Liver (tissue), 3 donors: ENCODE measurements around the gene SMAD5.

Experiments used
- CTCF ChIP-seq: fragments of 150-350 bp; IDR thresholded peaks from 2 replicates; pipeline ENCODE4 v1.5.1; 2017; ENCODE audit warnings: improper control_type of control experiment, low read depth, low read length; ENCODE audit not compliant: missing input control
- EGR1 ChIP-seq, 2 donors: IDR thresholded peaks; 2 replicates each; pipeline ENCODE4 v1.6.1; 2016 to 2018; ENCODE audit warnings: antibody characterized with exemption in 2 of 2, low read depth in 2 of 2
- FOXA1 ChIP-seq: IDR thresholded peaks from 2 replicates; pipeline ENCODE4 v1.6.1; 2016; ENCODE audit warnings: antibody characterized with exemption
- GABPA ChIP-seq, 2 donors: IDR thresholded peaks in 1 of 2; conservative IDR thresholded peaks in 1 of 2; 2 replicates each; pipeline ENCODE4 v1.6.1; 2016; ENCODE audit warnings: antibody characterized with exemption in 2 of 2, mild to moderate bottlenecking in 1 of 2, moderate library complexity in 1 of 2
- JUND ChIP-seq, 2 donors: IDR thresholded peaks; 2 replicates each; pipeline ENCODE4 v1.6.1; 2016; ENCODE audit warnings: antibody characterized with exemption in 2 of 2
- MAX ChIP-seq: IDR thresholded peaks from 2 replicates; pipeline ENCODE4 v1.6.1; 2016; ENCODE audit warnings: antibody characterized with exemption
- RAD21 ChIP-seq, 2 donors: IDR thresholded peaks; 2 replicates each; pipeline ENCODE4 v1.6.1; 2016; ENCODE audit warnings: antibody characterized with exemption in 2 of 2, mild to moderate bottlenecking in 2 of 2
- RXRA ChIP-seq, 2 donors: IDR thresholded peaks; 2 replicates each; pipeline ENCODE4 v1.6.1; 2017 to 2018; ENCODE audit warnings: antibody characterized with exemption in 2 of 2, mild to moderate bottlenecking in 1 of 2
- SP1 ChIP-seq: IDR thresholded peaks from 2 replicates; pipeline ENCODE4 v1.6.1; 2018; ENCODE audit warnings: antibody characterized with exemption, mild to moderate bottlenecking
- YY1 ChIP-seq: IDR thresholded peaks from 2 replicates; pipeline ENCODE4 v1.6.1; 2016; ENCODE audit warnings: antibody characterized with exemption, mild to moderate bottlenecking
- ZBTB33 ChIP-seq: IDR thresholded peaks from 2 replicates; pipeline ENCODE4 v1.6.1; 2016; ENCODE audit warnings: antibody characterized with exemption
- TF ChIP-seq, protein P1 (sequence below): IDR thresholded peaks from 2 replicates; pipeline ENCODE4 v1.6.1; 2016; ENCODE audit warnings: antibody characterized with exemption, mild to moderate bottlenecking
- donor health status: healthy.
- donor health status: healthy.

DNA sequence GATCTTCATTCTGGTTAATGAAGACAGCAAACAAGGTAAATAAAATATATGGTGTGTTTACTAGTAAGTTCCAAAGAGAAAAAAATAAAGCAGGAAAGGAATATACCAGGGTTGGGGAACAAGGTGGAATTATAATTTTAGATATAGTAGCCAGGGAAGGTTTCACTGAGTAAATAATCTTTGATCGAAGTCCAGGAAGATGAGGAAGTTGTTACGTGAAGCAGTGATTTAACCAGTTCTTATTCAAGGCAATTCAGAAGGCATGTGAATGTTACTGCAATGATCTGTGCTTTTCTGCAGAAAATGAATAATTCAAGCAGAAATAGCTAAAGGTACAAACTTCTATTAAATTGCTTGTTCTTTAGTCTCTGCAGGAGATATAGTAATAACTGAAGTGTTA lies 54.2 kb downstream of the SMAD5 start:
- TF ChIP-seq CTCF (no peak), YY1 (no peak), RXRA (IDR thresholded peaks at IDR 0.05) (no peak), GABPA (IDR thresholded peaks at IDR 0.05 in 1 of 2, conservative IDR thresholded peaks at IDR 0.05 in 1 of 2) (no peak), SP1 (no peak), ZBTB33 (no peak), RAD21 (IDR thresholded peaks at IDR 0.05) (no peak), JUND (IDR thresholded peaks at IDR 0.05) (no peak), FOXA1 (no peak), MAX (no peak), EGR1 (IDR thresholded peaks at IDR 0.05; ENCODE audit: low read depth in 2 of 2) (no peak)
- TF ChIP-seq, protein P1, sequence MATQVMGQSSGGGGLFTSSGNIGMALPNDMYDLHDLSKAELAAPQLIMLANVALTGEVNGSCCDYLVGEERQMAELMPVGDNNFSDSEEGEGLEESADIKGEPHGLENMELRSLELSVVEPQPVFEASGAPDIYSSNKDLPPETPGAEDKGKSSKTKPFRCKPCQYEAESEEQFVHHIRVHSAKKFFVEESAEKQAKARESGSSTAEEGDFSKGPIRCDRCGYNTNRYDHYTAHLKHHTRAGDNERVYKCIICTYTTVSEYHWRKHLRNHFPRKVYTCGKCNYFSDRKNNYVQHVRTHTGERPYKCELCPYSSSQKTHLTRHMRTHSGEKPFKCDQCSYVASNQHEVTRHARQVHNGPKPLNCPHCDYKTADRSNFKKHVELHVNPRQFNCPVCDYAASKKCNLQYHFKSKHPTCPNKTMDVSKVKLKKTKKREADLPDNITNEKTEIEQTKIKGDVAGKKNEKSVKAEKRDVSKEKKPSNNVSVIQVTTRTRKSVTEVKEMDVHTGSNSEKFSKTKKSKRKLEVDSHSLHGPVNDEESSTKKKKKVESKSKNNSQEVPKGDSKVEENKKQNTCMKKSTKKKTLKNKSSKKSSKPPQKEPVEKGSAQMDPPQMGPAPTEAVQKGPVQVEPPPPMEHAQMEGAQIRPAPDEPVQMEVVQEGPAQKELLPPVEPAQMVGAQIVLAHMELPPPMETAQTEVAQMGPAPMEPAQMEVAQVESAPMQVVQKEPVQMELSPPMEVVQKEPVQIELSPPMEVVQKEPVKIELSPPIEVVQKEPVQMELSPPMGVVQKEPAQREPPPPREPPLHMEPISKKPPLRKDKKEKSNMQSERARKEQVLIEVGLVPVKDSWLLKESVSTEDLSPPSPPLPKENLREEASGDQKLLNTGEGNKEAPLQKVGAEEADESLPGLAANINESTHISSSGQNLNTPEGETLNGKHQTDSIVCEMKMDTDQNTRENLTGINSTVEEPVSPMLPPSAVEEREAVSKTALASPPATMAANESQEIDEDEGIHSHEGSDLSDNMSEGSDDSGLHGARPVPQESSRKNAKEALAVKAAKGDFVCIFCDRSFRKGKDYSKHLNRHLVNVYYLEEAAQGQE: no peak
